Spleen (tissue), 11 donors: Measurements from ENCODE around the gene PPP1R16B. TPM values are rescaled to one million over a fixed set of nuclear protein-coding genes. Genes with fewer than 3 reads are reported as not detected.

Source experiments
- DNase-seq: peaks from one replicate; pipeline ENCODE4 v3.0.0-alpha.2; 2020
- H3K27ac ChIP-seq, 8 donors: fragments of 200-600 bp; sonication (generic) in 7 of 8; 1 replicate in 4 of 8; 2 replicates in 4 of 8; pipeline versions ENCODE4 v1.5.0 to v1.8.0; 2016 to 2021; ENCODE audit warnings: inconsistent platforms in 4 of 8, mild to moderate bottlenecking in 4 of 8, moderate library complexity in 1 of 8
- H3K27me3 ChIP-seq, 7 donors: fragments of 200-600 bp; sonication (generic) in 6 of 7; replicated peaks in 1 of 7; 1 replicate in 4 of 7; 2 replicates in 3 of 7; pipeline versions ENCODE4 v1.5.0 to v1.8.0; 2016 to 2021; ENCODE audit warnings: inconsistent platforms in 3 of 7, mild to moderate bottlenecking in 1 of 7
- H3K36me3 ChIP-seq, 6 donors: fragments of 200-600 bp; sonication (generic) in 5 of 6; 1 replicate in 4 of 6; 2 replicates in 2 of 6; pipeline versions ENCODE4 v1.5.0 to v1.8.0; 2016 to 2021; ENCODE audit warnings: inconsistent platforms in 2 of 6
- H3K4me1 ChIP-seq, 6 donors: fragments of 200-600 bp; sonication (generic) in 5 of 6; 1 replicate in 3 of 6; 2 replicates in 3 of 6; pipeline versions ENCODE4 v1.5.0 to v1.8.0; 2016 to 2021; ENCODE audit warnings: inconsistent platforms in 3 of 6
- H3K4me3 ChIP-seq, 8 donors: fragments of 200-600 bp; sonication (generic) in 7 of 8; 1 replicate in 4 of 8; 2 replicates in 4 of 8; pipeline versions ENCODE4 v1.5.0 to v1.8.0; 2016 to 2021; ENCODE audit warnings: inconsistent platforms in 4 of 8, mild to moderate bottlenecking in 4 of 8, moderate library complexity in 2 of 8
- H3K9me3 ChIP-seq, 8 donors: fragments of 200-600 bp; sonication (generic) in 7 of 8; 1 replicate in 4 of 8; 2 replicates in 4 of 8; pipeline versions ENCODE4 v1.5.0 to v1.8.0; 2016 to 2021; ENCODE audit warnings: inconsistent platforms in 4 of 8
- POLR2A ChIP-seq, 3 donors: fragments of 450-650 bp; IDR thresholded peaks; one replicate each; pipeline ENCODE4 v1.5.1; 2017; ENCODE audit warnings: antibody characterized with exemption in 3 of 3, mild to moderate bottlenecking in 1 of 3
- POLR2AphosphoS5 ChIP-seq, 3 donors: sonication (generic); formaldehyde crosslinking; IDR thresholded peaks; one replicate each; pipeline ENCODE4 v1.5.1; 2017; ENCODE audit warnings: antibody characterized with exemption in 3 of 3
- WGBS, 5 donors: extraction: QIAGEN DNeasy Blood & Tissue Kit in 3 of 5; methylation state at CpG; one replicate each; pipeline versions ENCODE4 v1.1.5 to v1.1.7; 2013 to 2018; 5-methylcytosine and 5-hydroxymethylcytosine counted together
- intact Hi-C: fragments of 100-400 bp; cut with DNase I; formaldehyde crosslinking; loops from one replicate; pipeline ENCODE4 v1.15.0; 2023; ENCODE audit warnings: low total_unique reads
- polyA plus RNA-seq, 3 donors: library from polyadenylated mRNA; stranded (reverse); fragments of 200-250 nt; gene quantifications; one replicate each; pipeline ENCODE4 v1.2.1, GENCODE V29; 2013
- total RNA-seq, 7 donors: library from RNA; depleted of rRNA in 3 of 7; stranded (reverse); fragments of >200 nt in 3 of 7; fragmentation: NEBNext Ultra II Directional in 4 of 7; extraction: Animal tissue kit (Norgen Biotek cat#: 25700) in 4 of 7; gene quantifications; one replicate each; pipeline versions ENCODE4 v1.1.0 to v1.2.1, GENCODE V29; 2016 to 2021
- TF ChIP-seq, protein P1 (sequence below), 11 experiments: fragments of 200-600 bp in 7 of 11; fragments of 450-650 bp in 4 of 11; sonication (generic) in 4 of 11; IDR thresholded peaks in 8 of 11; conservative IDR thresholded peaks in 3 of 11; 1 replicate in 7 of 11; 2 replicates in 4 of 11; pipeline versions ENCODE4 v1.4.0 to v1.8.0; 2016 to 2021; ENCODE audit warnings: antibody characterized with exemption in 11 of 11, inconsistent platforms in 4 of 11, mild to moderate bottlenecking in 1 of 11
- donor health status: healthy with polysubstance abuse.
- donor health status: DM: no; HTN: no; CAD: no; lungs with moderate emphysema.
- donor health status: DM: no; HTN: no; CAD: no.
- donor health status: Bipolar disorder and iron deficiency.
- donor health status: healthy.
- donor health status: DM: no; HTN: no; CAD: no.
- donor health status: DM: yes; HTN: yes; CAD: no.

The PPP1R16B gene
- total and polyA plus RNA-seq, 10 donors: 16.0 to 66.0 (median 43.1) TPM

DNA sequence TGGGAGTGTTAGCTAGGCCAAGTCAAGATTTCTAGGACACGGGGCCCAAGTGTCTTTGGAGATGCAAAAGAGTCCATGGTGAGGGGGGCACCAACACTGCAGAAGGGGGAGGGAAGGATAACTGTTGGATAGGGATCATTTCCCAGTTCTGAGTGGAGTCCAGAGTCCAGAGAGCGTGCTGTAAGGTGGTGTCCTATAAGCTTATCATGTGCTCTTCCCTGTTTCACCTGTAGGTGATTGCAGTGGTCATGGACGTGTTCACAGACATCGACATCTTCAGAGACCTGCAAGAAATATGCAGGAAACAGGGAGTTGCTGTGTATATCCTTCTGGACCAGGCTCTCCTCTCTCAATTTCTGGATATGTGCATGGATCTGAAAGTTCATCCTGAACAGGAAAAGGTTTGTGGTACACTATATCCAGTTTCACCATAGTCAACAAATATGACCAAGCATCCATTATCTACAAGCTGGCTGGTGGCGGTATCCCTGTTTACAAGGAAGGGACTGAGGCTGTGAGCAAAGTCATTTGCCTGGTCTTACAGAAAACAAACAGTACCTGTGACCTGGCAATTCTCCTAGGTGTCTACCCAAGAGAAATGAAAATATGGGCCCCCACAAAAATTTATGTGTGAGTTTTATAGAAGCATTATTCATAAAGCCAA lies 136.4 kb downstream of the PPP1R16B start:
- no peak for TF ChIP-seq POLR2A (IDR thresholded peaks at IDR 0.05)
- TF ChIP-seq POLR2AphosphoS5 (IDR thresholded peaks at IDR 0.05): no peak
- TF ChIP-seq, protein P1, sequence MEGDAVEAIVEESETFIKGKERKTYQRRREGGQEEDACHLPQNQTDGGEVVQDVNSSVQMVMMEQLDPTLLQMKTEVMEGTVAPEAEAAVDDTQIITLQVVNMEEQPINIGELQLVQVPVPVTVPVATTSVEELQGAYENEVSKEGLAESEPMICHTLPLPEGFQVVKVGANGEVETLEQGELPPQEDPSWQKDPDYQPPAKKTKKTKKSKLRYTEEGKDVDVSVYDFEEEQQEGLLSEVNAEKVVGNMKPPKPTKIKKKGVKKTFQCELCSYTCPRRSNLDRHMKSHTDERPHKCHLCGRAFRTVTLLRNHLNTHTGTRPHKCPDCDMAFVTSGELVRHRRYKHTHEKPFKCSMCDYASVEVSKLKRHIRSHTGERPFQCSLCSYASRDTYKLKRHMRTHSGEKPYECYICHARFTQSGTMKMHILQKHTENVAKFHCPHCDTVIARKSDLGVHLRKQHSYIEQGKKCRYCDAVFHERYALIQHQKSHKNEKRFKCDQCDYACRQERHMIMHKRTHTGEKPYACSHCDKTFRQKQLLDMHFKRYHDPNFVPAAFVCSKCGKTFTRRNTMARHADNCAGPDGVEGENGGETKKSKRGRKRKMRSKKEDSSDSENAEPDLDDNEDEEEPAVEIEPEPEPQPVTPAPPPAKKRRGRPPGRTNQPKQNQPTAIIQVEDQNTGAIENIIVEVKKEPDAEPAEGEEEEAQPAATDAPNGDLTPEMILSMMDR (IDR thresholded peaks at IDR 0.05 in 8 of 11, conservative IDR thresholded peaks at IDR 0.05 in 3 of 11): no peak
- Histone ChIP-seq H3K4me1 (no peaks in the 10 kb centered on the region), H3K9me3 (no peaks in the 10 kb centered on the region), H3K27ac (no peak overlapping the region), H3K4me3 (no peak overlapping the region), H3K36me3 (peaks cover 0 to 46% (median 0%) of the 10 kb centered on the region in 6 donors), H3K27me3 (no peaks in the 10 kb centered on the region)
- WGBS, 5 donors: 94 to 98% (median 96%) methylated on average over 5 of the region's 5 CpGs
- intact Hi-C loops: no loop called here
- no peak for DNase-seq

DNA sequence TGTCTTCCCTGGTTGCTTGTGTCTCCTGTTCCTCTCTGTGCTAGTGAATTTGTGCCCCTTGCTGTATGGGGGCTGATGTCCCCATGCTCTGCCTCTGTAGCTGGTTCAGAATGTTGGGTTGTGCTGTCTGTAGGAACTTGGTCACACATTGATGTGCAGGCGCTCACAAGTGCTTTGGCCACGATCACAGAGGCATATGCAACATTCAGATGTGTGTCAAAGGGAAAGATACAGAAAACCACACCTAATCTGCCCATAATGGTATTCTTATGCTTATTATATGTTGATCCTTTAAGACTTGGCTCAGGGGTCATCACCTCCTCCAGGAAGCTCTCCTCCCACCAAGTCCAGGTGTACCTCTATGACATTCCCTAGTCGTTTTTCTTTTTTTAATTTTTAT lies 139.5 kb downstream of the PPP1R16B start:
- no peak overlapping the region for H3K27ac ChIP-seq
- no peaks in the 10 kb centered on the region for H3K9me3 ChIP-seq
- no peak for DNase-seq
- H3K4me3 ChIP-seq: no peak overlapping the region
- no peak for TF ChIP-seq POLR2AphosphoS5 (IDR thresholded peaks at IDR 0.05)
- no peak for TF ChIP-seq POLR2A (IDR thresholded peaks at IDR 0.05)
- TF ChIP-seq, protein P1 (IDR thresholded peaks at IDR 0.05 in 8 of 11, conservative IDR thresholded peaks at IDR 0.05 in 3 of 11): no peak
- no peaks in the 10 kb centered on the region for H3K4me1 ChIP-seq
- peaks cover 0 to 55% (median 0%) of the 10 kb centered on the region in 6 donors for H3K36me3 ChIP-seq
- intact Hi-C loops: no loop called here
- WGBS, 5 donors: 78 to 98% (median 91%) methylated on average over 3 of the region's 3 CpGs
- no peaks in the 10 kb centered on the region for H3K27me3 ChIP-seq

DNA sequence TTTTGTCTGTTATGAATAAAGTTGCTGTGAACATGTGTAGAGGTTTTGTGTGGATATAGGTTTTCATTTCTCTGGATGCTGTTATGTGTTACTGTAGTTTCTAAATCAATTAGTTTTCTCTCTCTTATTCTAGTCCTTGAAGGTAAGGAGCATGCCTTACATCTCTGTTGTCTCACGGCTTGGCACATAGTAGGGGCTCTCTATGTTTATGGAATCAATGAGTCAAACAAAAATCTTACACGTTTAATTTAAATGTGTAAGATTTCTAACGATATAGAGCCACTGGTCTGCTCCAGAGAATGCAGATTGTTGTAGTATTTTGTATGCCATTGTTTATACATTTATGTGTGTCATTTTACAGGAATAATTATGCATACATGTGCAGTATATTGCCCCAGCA lies 141.3 kb downstream of the PPP1R16B start:
- no peak for DNase-seq
- H3K9me3 ChIP-seq: no peaks in the 10 kb centered on the region
- no peak for TF ChIP-seq POLR2A (IDR thresholded peaks at IDR 0.05)
- TF ChIP-seq, protein P1 (IDR thresholded peaks at IDR 0.05 in 8 of 11, conservative IDR thresholded peaks at IDR 0.05 in 3 of 11): no peak
- TF ChIP-seq POLR2AphosphoS5 (IDR thresholded peaks at IDR 0.05): no peak
- H3K27ac ChIP-seq: no peak overlapping the region
- no peak overlapping the region for H3K4me3 ChIP-seq
- no peaks in the 10 kb centered on the region for H3K4me1 ChIP-seq
- no peaks in the 10 kb centered on the region for H3K27me3 ChIP-seq
- intact Hi-C loops: no loop called here
- peaks cover 0 to 69% (median 0%) of the 10 kb centered on the region in 6 donors for H3K36me3 ChIP-seq
- 91 to 97% (median 96%) methylated on average over 3 of the region's 3 CpGs for WGBS, 5 donors

DNA sequence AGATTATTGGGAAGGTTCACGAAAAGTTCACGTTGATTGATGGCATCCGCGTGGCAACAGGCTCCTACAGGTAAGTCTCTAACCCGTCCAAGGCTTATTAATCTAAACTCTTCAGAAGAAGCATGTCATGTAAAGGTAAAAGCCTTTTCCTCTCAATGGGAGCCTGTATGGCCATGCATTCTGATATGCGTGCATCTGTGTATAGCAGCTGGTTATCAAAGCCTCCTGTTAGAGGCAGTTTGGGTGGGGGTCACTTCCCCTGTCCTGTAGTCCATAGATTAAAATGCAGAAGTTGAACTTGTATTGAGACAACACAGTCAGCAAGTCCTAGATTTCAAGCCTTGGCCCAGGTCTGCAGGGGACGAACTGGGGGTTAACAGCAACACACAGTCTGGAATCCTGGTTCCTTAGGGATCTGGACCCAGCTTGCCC lies 142.4 kb downstream of the PPP1R16B start:
- H3K9me3 ChIP-seq: no peaks in the 10 kb centered on the region
- no peak overlapping the region for H3K4me3 ChIP-seq
- no peaks in the 10 kb centered on the region for H3K4me1 ChIP-seq
- H3K27me3 ChIP-seq: no peaks in the 10 kb centered on the region
- peaks cover 0 to 68% (median 0%) of the 10 kb centered on the region in 6 donors for H3K36me3 ChIP-seq
- H3K27ac ChIP-seq: no peak overlapping the region
- intact Hi-C loops: no loop called here
- TF ChIP-seq POLR2A (IDR thresholded peaks at IDR 0.05): no peak
- TF ChIP-seq, protein P1 (IDR thresholded peaks at IDR 0.05 in 8 of 11, conservative IDR thresholded peaks at IDR 0.05 in 3 of 11): no peak
- DNase-seq: no peak
- WGBS, 5 donors: 68 to 81% (median 74%) methylated on average over 7 of the region's 7 CpGs
